DMS53 treated with DMSO at 0.1 percent for 48 hours (cell line): Measurements from ENCODE around the gene PSMC2.

ENCODE experiments used
- DNase-seq: peaks from one replicate; lab custom pipeline; 2025; ENCODE audit not compliant: unreplicated experiment; lab: John Stamatoyannopoulos, UW

PSMC2 gene

GRCh38 chr7:103347507-103348267 lies at the start of gene PSMC2:
TSS of gene PSMC2 (plus strand) at chr7:103347643. CDS start at chr7:103347712, 69 bp downstream.
- peak; percentile 86 for DNase-seq

GRCh38 chr7:103297837-103298179 lies 49.6 kb upstream of the PSMC2 start:
- DNase-seq = no peak

GRCh38 chr7:103299660-103300059 lies 47.8 kb upstream of the PSMC2 start:
- DNase-seq = no peak

- DNase-seq = no peak
These were observed 46.0 kb upstream of the PSMC2 start for GRCh38 chr7:103301441-103301840.

- no peak for DNase-seq
These were observed 39.8 kb upstream of the PSMC2 start for GRCh38 chr7:103307503-103308231.

GRCh38 chr7:103314852-103315251 lies 32.6 kb upstream of the PSMC2 start:
- no peak for DNase-seq

DNA sequence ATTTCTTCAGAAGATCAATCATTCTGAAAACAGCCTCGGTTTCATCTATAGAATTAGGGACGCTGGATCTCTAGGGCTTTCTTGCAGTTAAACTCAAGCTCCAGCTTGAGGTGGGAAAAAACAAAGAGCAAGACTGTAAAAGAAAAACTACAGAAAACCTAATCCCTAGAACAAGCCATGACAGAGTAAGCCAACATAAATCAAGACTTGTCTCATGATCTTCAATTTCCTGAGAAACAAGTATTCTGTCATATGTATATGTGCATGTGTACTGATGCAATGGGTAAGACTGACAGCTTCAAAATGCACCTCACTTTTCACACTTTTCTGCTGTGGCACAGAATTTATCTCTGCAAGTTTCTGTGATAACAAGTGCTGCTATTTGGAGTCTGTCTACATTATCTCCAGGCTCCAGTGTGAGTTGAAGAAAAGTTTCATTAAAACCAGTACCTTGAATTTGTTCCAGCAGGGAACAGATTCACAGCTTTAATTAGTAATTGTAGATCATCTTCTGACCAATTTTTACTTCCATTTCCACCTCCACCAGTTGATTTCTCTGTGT lies 31.0 kb upstream of the PSMC2 start:
- no peak for DNase-seq

GRCh38 chr7:103317009-103317408 lies 30.4 kb upstream of the PSMC2 start:
- DNase-seq = no peak

DNA sequence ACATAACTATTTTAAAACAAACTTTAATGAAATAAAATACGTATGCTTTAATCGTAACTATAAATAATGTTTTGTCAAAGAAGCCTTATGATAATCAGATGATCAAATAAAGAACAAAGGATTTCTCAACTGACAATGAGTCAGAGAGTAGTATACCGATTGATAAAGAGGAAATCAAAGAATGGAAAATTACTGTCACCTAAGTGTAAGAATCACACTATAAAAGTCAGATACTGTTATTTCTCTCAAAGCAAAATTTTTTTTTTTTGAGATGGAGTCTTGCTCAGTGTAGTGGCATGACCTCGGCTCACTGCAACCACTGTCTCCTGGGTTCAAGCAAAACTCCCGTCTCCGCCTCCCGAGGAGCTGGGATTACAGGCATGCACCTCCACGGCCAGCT lies 21.7 kb upstream of the PSMC2 start:
- DNase-seq = no peak

GRCh38 chr7:103336761-103337160 lies 10.7 kb upstream of the PSMC2 start:
- DNase-seq = no peak

- DNase-seq = no peak
These were observed 8.6 kb upstream of the PSMC2 start for GRCh38 chr7:103338864-103339263.

DNA sequence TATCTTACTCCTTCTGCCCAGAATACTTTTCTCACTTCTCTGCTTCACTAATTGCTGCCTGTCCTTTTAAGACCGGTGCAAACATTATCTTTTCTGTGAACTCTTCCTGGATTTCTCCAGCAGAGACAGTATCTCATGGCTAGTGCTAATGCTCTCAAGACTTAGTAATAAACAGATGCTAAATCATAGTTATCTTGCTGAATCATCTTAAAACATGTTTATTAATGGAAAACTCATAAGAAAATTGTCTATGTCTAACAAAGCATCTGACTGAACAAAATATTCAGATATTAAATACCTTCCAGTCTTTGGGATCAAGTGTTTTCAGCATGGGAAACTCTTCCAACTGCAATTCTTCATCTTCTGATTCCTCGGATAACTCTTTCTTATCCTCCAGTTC lies 6.0 kb upstream of the PSMC2 start:
- no peak for DNase-seq

GRCh38 chr7:103343332-103343731 lies 4.1 kb upstream of the PSMC2 start:
- DNase-seq = no peak

GRCh38 chr7:103343758-103344452 lies 3.5 kb upstream of the PSMC2 start:
- no peak for DNase-seq

DNA sequence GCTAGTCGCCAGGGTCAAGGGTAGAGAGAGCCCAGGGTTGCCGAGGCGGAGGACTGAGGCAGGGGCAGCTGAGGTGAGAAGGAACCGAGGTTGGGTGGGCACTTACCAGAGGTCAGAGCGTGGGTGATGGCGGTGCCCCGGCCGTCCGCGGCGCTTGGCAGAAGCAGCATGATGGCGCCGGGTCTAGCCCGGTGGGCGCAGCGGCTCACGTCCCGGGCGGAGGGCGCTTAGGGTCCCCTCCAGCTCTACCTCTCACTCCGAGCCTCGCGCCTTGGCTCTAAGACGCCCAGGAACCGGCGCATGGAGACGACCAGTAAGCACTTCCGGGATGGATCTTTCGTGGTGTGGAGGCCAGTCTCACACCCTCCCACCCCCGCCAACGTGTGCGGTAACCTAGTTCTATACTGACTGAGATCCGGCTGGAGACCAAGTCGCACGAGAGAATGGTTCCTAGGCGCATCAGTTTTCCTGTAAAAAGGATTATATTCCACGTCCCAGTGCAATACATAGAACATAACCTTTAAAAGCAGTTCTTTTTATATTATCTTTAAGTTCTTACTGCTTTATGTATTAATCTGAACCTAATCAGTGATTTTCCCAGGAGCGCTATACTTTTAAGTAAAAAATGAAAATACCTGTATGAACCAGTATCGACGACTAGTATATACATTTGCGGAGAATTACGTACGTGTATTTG lies 2.8 kb upstream of the PSMC2 start, which contains the start of gene DNAJC2:
TSS of gene DNAJC2 (minus strand) at position 315 of the 697 bp plus-strand sequence. CDS start at position 170, 145 bp downstream.
- DNase-seq = peak; percentile 90

DNA sequence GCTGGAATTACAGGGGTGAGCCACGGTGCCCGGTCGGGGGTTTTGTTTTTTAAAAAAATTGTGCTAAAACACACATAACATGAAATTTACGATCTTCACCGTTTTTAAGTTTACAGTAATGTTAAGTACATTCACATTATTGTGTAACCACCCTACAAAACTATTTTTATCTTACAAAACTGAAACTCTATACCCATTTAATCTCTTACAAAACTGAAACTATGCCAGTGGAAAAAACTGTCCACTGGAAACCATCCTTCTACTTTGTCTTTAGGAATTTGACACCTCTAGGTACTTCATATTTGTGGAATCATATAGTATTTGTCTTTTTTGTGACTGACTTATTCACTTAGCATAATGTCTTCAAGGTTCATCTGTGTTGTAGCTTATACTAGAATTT lies 1.0 kb upstream of the PSMC2 start:
- no peak for DNase-seq

DNA sequence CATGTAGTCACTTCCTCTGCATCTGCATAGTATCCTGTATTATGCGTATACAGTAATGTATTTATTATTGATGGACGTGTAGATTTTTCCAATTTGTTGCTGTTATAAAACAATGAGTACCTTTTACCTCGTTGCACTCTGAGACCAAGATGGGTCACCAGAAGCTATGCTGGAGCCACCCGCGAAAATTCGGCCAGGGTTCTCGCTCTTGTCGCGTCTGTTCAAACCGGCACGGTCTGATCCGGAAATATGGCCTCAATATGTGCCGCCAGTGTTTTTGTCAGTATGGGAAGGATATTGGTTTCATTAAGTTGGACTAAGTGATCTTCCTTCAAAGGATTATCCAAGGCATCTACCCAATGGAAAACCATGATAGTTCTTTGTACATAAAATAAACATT lies 1.0 kb downstream of the PSMC2 start:
- DNase-seq = no peak

DNA sequence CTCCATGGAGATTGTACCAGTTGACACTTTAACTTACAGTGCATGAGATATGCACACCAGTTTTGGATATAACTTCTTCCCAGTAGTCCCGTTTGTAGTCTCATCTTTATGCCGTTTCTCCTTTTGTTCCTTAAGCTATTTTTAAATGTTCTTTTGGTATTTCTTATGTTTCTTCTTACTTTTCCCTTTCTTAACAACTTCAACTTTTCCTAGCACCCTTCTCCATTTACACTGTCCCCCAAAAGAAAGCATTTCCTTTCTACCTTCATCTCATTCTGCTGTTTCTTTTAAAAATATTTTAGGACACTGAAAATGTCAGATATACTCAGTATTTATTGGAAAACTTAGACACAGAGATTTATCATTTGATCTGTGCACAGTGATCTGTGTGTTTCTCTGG lies 1.5 kb downstream of the PSMC2 start:
- no peak for DNase-seq

DNA sequence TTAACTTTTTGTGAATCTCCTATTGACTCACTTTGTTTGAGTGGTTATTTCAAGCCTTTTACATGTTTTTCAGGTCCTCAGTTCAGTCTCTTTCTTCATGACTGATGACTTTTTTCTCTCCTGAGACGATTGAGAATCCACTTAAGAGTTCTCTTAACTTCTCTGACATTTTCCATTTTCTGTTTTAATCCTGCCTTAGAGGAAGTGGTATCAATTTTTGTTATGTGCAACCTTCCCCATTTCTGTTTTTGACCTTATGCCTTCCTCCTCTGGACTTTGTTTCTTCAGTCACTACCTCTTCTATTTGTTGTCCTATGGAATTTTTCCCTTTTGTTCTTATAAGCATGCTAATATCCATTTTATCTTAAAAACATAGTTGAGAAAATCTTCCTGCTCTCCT lies 2.4 kb downstream of the PSMC2 start:
- no peak for DNase-seq

GRCh38 chr7:103369432-103369831 lies 22.0 kb downstream of the PSMC2 start:
- no peak for DNase-seq
